Measurements from ENCODE around the gene WDR41. TPM values are rescaled to one million over a fixed set of nuclear protein-coding genes. Genes with fewer than 3 reads are reported as not detected.

WDR41 gene
- total RNA-seq, 4 donors from 2014 or later, result 39.3 to 59.2 (median 49.2) TPM

GRCh38 chr5:77413049-77413448 is 79.1 kb downstream of the WDR41 start:
- 92 to 95% methylated on average over 7 of the region's 7 CpGs for WGBS, 2 donors
- no peak for DNase-seq (ENCODE audit: low spot score in 2 of 2)
- Histone ChIP-seq H3K4me3 (no peak overlapping the region), H3K4me1 (no peaks in the 10 kb centered on the region), H3K27me3 (no peaks in the 10 kb centered on the region), H3K36me3 (no peaks in the 10 kb centered on the region), H3K27ac (no peak overlapping the region), H3K9me3 (no peaks in the 10 kb centered on the region)
- no peak for TF ChIP-seq POLR2A (IDR thresholded peaks at IDR 0.05)
- TF ChIP-seq CTCF (IDR thresholded peaks at IDR 0.05), result no peak
- TF ChIP-seq EP300 (IDR thresholded peaks at IDR 0.05), result no peak

GRCh38 chr5:77409870-77410621 is 82.1 kb downstream of the WDR41 start:
- no peaks in the 10 kb centered on the region for H3K36me3 ChIP-seq
- no peaks in the 10 kb centered on the region for H3K27me3 ChIP-seq
- H3K4me3 ChIP-seq, result no peak overlapping the region
- no peak overlapping the region for H3K27ac ChIP-seq
- no peaks in the 10 kb centered on the region for H3K4me1 ChIP-seq
- H3K9me3 ChIP-seq, result no peaks in the 10 kb centered on the region
- no peak for DNase-seq (ENCODE audit: low spot score in 2 of 2)
- WGBS, 2 donors, result 79 to 83% methylated on average over 10 of the region's 10 CpGs
- no peak for TF ChIP-seq POLR2A (IDR thresholded peaks at IDR 0.05)
- no peak for TF ChIP-seq CTCF (IDR thresholded peaks at IDR 0.05)

- Histone ChIP-seq H3K4me3 (no peak overlapping the region), H3K27me3 (no peaks in the 10 kb centered on the region), H3K27ac (no peak overlapping the region), H3K9me3 (no peaks in the 10 kb centered on the region), H3K36me3 (no peaks in the 10 kb centered on the region), H3K4me1 (no peaks in the 10 kb centered on the region)
- no peak for DNase-seq (ENCODE audit: low spot score in 2 of 2)
- WGBS, 2 donors, result 94 to 97% methylated on average over 10 of the region's 10 CpGs
- TF ChIP-seq EP300 (IDR thresholded peaks at IDR 0.05) (no peak), CTCF (IDR thresholded peaks at IDR 0.05) (no peak), POLR2A (IDR thresholded peaks at IDR 0.05) (no peak)
Measured at GRCh38 chr5:77407152-77407551, 85.0 kb downstream of the WDR41 start.

GRCh38 chr5:77402796-77403195 is 89.3 kb downstream of the WDR41 start:
- no peak overlapping the region for H3K27ac ChIP-seq
- no peaks in the 10 kb centered on the region for H3K4me1 ChIP-seq
- no peak for DNase-seq (ENCODE audit: low spot score in 2 of 2)
- TF ChIP-seq POLR2A (IDR thresholded peaks at IDR 0.05) (no peak), CTCF (IDR thresholded peaks at IDR 0.05) (no peak), EP300 (IDR thresholded peaks at IDR 0.05) (no peak)
- H3K36me3 ChIP-seq, result no peaks in the 10 kb centered on the region
- no peak overlapping the region for H3K4me3 ChIP-seq
- no peaks in the 10 kb centered on the region for H3K27me3 ChIP-seq
- no peaks in the 10 kb centered on the region for H3K9me3 ChIP-seq
- WGBS, 2 donors, result 80 to 88% methylated on average over 6 of the region's 6 CpGs

GRCh38 chr5:77400645-77401044 is 91.5 kb downstream of the WDR41 start:
- TF ChIP-seq EP300 (IDR thresholded peaks at IDR 0.05) (no peak), CTCF (IDR thresholded peaks at IDR 0.05) (no peak), POLR2A (IDR thresholded peaks at IDR 0.05) (no peak)
- no peaks in the 10 kb centered on the region for H3K4me1 ChIP-seq
- no peaks in the 10 kb centered on the region for H3K9me3 ChIP-seq
- no peaks in the 10 kb centered on the region for H3K27me3 ChIP-seq
- H3K27ac ChIP-seq, result no peak overlapping the region
- WGBS, 2 donors, result 75 to 80% methylated on average over 1 of the region's 1 CpG
- no peak overlapping the region for H3K4me3 ChIP-seq
- H3K36me3 ChIP-seq, result no peaks in the 10 kb centered on the region
- no peak for DNase-seq (ENCODE audit: low spot score in 2 of 2)

All from tibial nerve (tissue), 4 donors.